Measurements from ENCODE around the gene PIGB.

DNA sequence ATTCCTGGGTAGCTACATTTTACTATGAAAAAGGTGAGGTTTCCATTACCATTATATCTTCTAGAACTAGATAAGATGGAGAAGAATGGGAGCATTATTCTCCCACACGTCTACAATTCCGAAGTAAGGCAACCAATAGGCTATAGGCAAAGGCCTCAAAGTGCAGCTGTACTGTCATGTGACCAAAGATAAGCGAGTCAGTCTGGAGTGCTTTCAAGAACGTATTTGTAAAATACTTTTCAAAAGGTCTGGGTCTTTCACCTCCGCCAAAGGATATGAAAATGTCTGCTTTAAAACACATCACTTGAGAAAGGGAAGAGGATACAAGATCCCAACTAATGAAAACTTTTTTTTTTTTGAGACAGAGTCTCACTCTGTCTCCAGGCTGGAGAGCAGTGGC lies 79.2 kb downstream of the PIGB start:
- TF ChIP-seq RAD21 (IDR thresholded peaks at IDR 0.05 in 1 of 2, conservative IDR thresholded peaks at IDR 0.05 in 1 of 2; ENCODE audit: low read depth in 2 of 2, low read length in 2 of 2) (no peak), HDAC2 (IDR thresholded peaks at IDR 0.05; ENCODE audit: borderline replicate concordance in 1 of 2, low read depth in 2 of 2, low read length in 2 of 2) (no peak), ZNF274 (IDR thresholded peaks at IDR 0.05; ENCODE audit: borderline replicate concordance, extremely low read depth, low read length) (no peak), YY1 (IDR thresholded peaks at IDR 0.05; ENCODE audit: low read depth, low read length) (no peak), POLR2AphosphoS5 (IDR thresholded peaks at IDR 0.05; ENCODE audit: low read depth, low read length) (no peak), SIN3A (conservative IDR thresholded peaks at IDR 0.05 in 1 of 2, IDR thresholded peaks at IDR 0.05 in 1 of 2; ENCODE audit: low read depth in 1 of 2, low read length in 2 of 2) (no peak), CHD1 (IDR thresholded peaks at IDR 0.05; ENCODE audit: low read depth, low read length) (no peak), GABPA (IDR thresholded peaks at IDR 0.05; ENCODE audit: borderline replicate concordance, insufficient read depth, low read length) (no peak), TCF12 (IDR thresholded peaks at IDR 0.05; ENCODE audit: low read depth, low read length) (no peak), EP300 (IDR thresholded peaks at IDR 0.05; ENCODE audit: borderline replicate concordance in 1 of 2, low read depth in 2 of 2, low read length in 2 of 2) (no peak), EZH2 (IDR thresholded peaks at IDR 0.05; ENCODE audit: low read depth, low read length, severe bottlenecking) (no peak), MAFK (IDR thresholded peaks at IDR 0.05; ENCODE audit: low read depth, low read length) (no peak)
- TF ChIP-seq, protein P1, sequence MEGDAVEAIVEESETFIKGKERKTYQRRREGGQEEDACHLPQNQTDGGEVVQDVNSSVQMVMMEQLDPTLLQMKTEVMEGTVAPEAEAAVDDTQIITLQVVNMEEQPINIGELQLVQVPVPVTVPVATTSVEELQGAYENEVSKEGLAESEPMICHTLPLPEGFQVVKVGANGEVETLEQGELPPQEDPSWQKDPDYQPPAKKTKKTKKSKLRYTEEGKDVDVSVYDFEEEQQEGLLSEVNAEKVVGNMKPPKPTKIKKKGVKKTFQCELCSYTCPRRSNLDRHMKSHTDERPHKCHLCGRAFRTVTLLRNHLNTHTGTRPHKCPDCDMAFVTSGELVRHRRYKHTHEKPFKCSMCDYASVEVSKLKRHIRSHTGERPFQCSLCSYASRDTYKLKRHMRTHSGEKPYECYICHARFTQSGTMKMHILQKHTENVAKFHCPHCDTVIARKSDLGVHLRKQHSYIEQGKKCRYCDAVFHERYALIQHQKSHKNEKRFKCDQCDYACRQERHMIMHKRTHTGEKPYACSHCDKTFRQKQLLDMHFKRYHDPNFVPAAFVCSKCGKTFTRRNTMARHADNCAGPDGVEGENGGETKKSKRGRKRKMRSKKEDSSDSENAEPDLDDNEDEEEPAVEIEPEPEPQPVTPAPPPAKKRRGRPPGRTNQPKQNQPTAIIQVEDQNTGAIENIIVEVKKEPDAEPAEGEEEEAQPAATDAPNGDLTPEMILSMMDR (IDR thresholded peaks at IDR 0.05; ENCODE audit: control extremely low read depth in 1 of 3, insufficient read depth in 1 of 3, low read depth in 1 of 3, low read length in 3 of 3) = no peak
- TF ChIP-seq, protein P2, sequence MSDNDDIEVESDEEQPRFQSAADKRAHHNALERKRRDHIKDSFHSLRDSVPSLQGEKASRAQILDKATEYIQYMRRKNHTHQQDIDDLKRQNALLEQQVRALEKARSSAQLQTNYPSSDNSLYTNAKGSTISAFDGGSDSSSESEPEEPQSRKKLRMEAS (IDR thresholded peaks at IDR 0.05) = no peak

All from H1 (cell line).